MCF 10A (cell line): ENCODE data around the gene RBM39. TPM values are rescaled to one million over a fixed set of nuclear protein-coding genes. Genes with fewer than 3 reads are reported as not detected.
"Not testable (repeated sequence)": the region's sequence is repeated elsewhere in the genome, so short reads cannot be mapped to it uniquely, and the experiment has no call there.

Experiments
- BruUV-seq: library from RNA; stranded (reverse); fragments of 400-500 nt; replicated peaks from 2 replicates; lab custom pipeline; 2021; lab: Mats Ljungman, UMichigan
- CTCF ChIA-PET: fragments of 300-600 bp; sonication (Branson Sonifier 250); formaldehyde crosslinking; extraction: SDS; loops from one replicate; lab custom pipeline; 2021; ENCODE audit warnings: antibody characterized with exemption, inconsistent platforms; lab: Yijun Ruan, JAX
- POLR2A ChIA-PET: fragments of 300-600, 350-650 bp; sonication (Branson Sonifier 250); formaldehyde crosslinking; extraction: SDS; loops from one replicate; lab custom pipeline; 2020; ENCODE audit warnings: antibody characterized with exemption, inconsistent platforms; lab: Yijun Ruan, JAX
- DNase-seq: peaks from one replicate; pipeline ENCODE4 v3.0.0-alpha.2; 2018; ENCODE audit not compliant: unreplicated experiment
- H3K27ac Mint-ChIP-seq: one replicate; pipeline ENCODE4 v1.8.0; 2022; ENCODE audit warnings: mild to moderate bottlenecking, low read depth, mixed read lengths; ENCODE audit not compliant: unreplicated experiment
- H3K27me3 Mint-ChIP-seq: one replicate; pipeline ENCODE4 v1.8.0; 2022; ENCODE audit warnings: mixed read lengths; ENCODE audit not compliant: insufficient read depth, unreplicated experiment
- H3K36me3 Mint-ChIP-seq: one replicate; pipeline ENCODE4 v1.8.0; 2022; ENCODE audit warnings: mild to moderate bottlenecking, moderate library complexity, mixed read lengths; ENCODE audit not compliant: insufficient read depth, unreplicated experiment
- H3K4me1 Mint-ChIP-seq: one replicate; pipeline ENCODE4 v1.8.0; 2022; ENCODE audit warnings: mixed read lengths; ENCODE audit not compliant: insufficient read depth, unreplicated experiment
- H3K4me3 Mint-ChIP-seq: one replicate; pipeline ENCODE4 v1.8.0; 2022; ENCODE audit warnings: mild to moderate bottlenecking, moderate library complexity, mixed read lengths; ENCODE audit not compliant: unreplicated experiment
- H3K9me3 Mint-ChIP-seq: one replicate; pipeline ENCODE4 v1.8.0; 2022; ENCODE audit warnings: mixed read lengths; ENCODE audit not compliant: unreplicated experiment
- CTCF ChIP-seq: fragments of 200-600 bp; IDR thresholded peaks from one replicate; pipeline ENCODE4 v1.8.0; 2022; ENCODE audit warnings: antibody characterized with exemption, mild to moderate bottlenecking; ENCODE audit not compliant: unreplicated experiment
- intact Hi-C: fragments of 100-400 bp; cut with micrococcal nuclease; formaldehyde crosslinking; loops from 2 replicates; pipeline ENCODE4 v1.14.1; 2022
- total RNA-seq: library from RNA; stranded (reverse); gene quantifications from 2 replicates; pipeline ENCODE4 v1.2.3, GENCODE V29; 2022

Gene RBM39
- total RNA-seq, 1 experiment from 2014 or later: 438 TPM

GRCh38 chr20:35756404-35756803 is 14.3 kb upstream of the RBM39 start:
- POLR2A ChIA-PET: interaction anchor here (1.0 to 3.2 kb wide), 5 partner anchors 9 to 16 kb away, joined by 3 to 30 read pairs (median 7); partner anchors contain the start of genes PHF20 and RBM39
- Mint-ChIP-seq H3K4me1 (peaks cover 13% of the 10 kb centered on the region), H3K27me3 (no peaks in the 10 kb centered on the region), H3K4me3 (no peak overlapping the region), H3K36me3 (no peaks in the 10 kb centered on the region), H3K9me3 (no peaks in the 10 kb centered on the region), H3K27ac (no peak overlapping the region)
- no peak for TF ChIP-seq CTCF
- no TSS peak for BruUV-seq
- intact Hi-C loops: no loop called here
- CTCF ChIA-PET: interaction anchor here (1.1 kb wide), 1 partner anchor 12 kb away, joined by 3 read pairs; no protein-coding TSS in a partner anchor
- DNase-seq: no peak

- no peak for DNase-seq
- no peak overlapping the region for H3K27ac Mint-ChIP-seq
- POLR2A ChIA-PET: interaction anchor here (0.6 to 4.0 kb wide), 6 partner anchors 8 to 131 kb away, joined by 3 to 23 read pairs (median 8); partner anchors contain the start of genes PHF20 and RBM39
Measured at GRCh38 chr20:35750611-35751010, 8.6 kb upstream of the RBM39 start.

DNA sequence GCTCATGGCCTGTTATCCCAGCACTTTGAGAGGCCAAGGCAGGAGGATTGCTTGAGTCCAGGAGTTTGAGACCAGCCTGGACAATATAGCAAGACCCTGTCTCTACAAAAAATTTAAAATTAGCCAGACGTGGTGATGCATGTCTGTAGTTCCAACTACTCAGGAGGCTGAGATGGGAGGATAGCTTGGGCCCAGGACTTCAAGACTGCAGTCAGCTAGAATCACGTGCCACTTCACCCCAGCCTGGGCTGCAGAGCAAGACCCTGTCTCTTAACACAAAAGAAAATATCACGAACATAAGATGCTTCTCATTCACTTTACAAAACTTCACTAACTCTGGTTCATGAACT is 2.4 kb upstream of the RBM39 start:
- intact Hi-C loops, H3K27me3 Mint-ChIP-seq, DNase-seq, BruUV-seq, H3K27ac Mint-ChIP-seq, H3K4me3 Mint-ChIP-seq, H3K9me3 Mint-ChIP-seq: not testable (repeated sequence)
- ChIA-PET POLR2A (interaction anchor here (1.1 to 11.4 kb wide), 8 partner anchors 12 to 218 kb away, joined by 3 to 617 read pairs (median 70); partner anchors contain the start of genes NFS1, PHF20, ROMO1 and SCAND1), CTCF (interaction anchor here (4.4 kb wide), 1 partner anchor 25 kb away, joined by 49 read pairs; no protein-coding TSS in a partner anchor)
- peaks cover 29% of the 10 kb centered on the region for H3K36me3 Mint-ChIP-seq
- peaks cover 13% of the 10 kb centered on the region for H3K4me1 Mint-ChIP-seq

More at GRCh38 chr20:35750611-35751010, 8.6 kb upstream of the RBM39 start:
- intact Hi-C loops: no loop called here
- Mint-ChIP-seq H3K27me3 (no peaks in the 10 kb centered on the region), H3K9me3 (no peaks in the 10 kb centered on the region), H3K4me1 (peaks cover 6% of the 10 kb centered on the region), H3K4me3 (no peak overlapping the region), H3K36me3 (no peaks in the 10 kb centered on the region)
- TF ChIP-seq CTCF: no peak
- BruUV-seq: no TSS peak
- CTCF ChIA-PET: no interaction called here

GRCh38 chr20:35743693-35744491 is 1.8 kb upstream of the RBM39 start:
- intact Hi-C loops: no loop called here
- Mint-ChIP-seq H3K36me3 (peaks cover 35% of the 10 kb centered on the region), H3K9me3 (no peaks in the 10 kb centered on the region), H3K4me1 (peaks cover 17% of the 10 kb centered on the region), H3K27ac (no peak overlapping the region), H3K27me3 (no peaks in the 10 kb centered on the region), H3K4me3 (peak overlapping the region; percentile 97)
- no peak for TF ChIP-seq CTCF
- no TSS peak for BruUV-seq
- ChIA-PET POLR2A (interaction anchor here (0.6 to 11.4 kb wide), 27 partner anchors 7 to 438 kb away, joined by 3 to 617 read pairs (median 21); partner anchors contain the start of genes CEP250, CPNE1, NFS1 and PHF20), CTCF (interaction anchor here (0.6 to 4.4 kb wide), 6 partner anchors 9 to 210 kb away, joined by 3 to 49 read pairs (median 5); partner anchors contain the start of gene SCAND1)
- DNase-seq: no peak
